ENCODE measurements around the gene BCR.

The BCR gene

GRCh38 chr22:23293720-23294119 lies 113.4 kb downstream of the BCR start:
- TF ChIP-seq CTCF (IDR thresholded peaks at IDR 0.05; ENCODE audit: extremely low read depth, missing control alignments) = no peak
- no peak for DNase-seq (ENCODE audit: low spot score)

- TF ChIP-seq CTCF (IDR thresholded peaks at IDR 0.05; ENCODE audit: extremely low read depth, missing control alignments) = no peak
- no peak for DNase-seq (ENCODE audit: low spot score)
Observed at GRCh38 chr22:23294221-23294620, 113.9 kb downstream of the BCR start.

GRCh38 chr22:23300476-23300875 lies 120.2 kb downstream of the BCR start:
- no peak for DNase-seq (ENCODE audit: low spot score)
- TF ChIP-seq CTCF (IDR thresholded peaks at IDR 0.05; ENCODE audit: extremely low read depth, missing control alignments) = no peak

GRCh38 chr22:23301591-23301990 lies 121.3 kb downstream of the BCR start:
- no peak for TF ChIP-seq CTCF (IDR thresholded peaks at IDR 0.05; ENCODE audit: extremely low read depth, missing control alignments)
- DNase-seq (ENCODE audit: low spot score) = no peak

- no peak for DNase-seq (ENCODE audit: low spot score)
- TF ChIP-seq CTCF (IDR thresholded peaks at IDR 0.05; ENCODE audit: extremely low read depth, missing control alignments) = no peak
Observed at GRCh38 chr22:23302171-23303002, 122.1 kb downstream of the BCR start.

DNA sequence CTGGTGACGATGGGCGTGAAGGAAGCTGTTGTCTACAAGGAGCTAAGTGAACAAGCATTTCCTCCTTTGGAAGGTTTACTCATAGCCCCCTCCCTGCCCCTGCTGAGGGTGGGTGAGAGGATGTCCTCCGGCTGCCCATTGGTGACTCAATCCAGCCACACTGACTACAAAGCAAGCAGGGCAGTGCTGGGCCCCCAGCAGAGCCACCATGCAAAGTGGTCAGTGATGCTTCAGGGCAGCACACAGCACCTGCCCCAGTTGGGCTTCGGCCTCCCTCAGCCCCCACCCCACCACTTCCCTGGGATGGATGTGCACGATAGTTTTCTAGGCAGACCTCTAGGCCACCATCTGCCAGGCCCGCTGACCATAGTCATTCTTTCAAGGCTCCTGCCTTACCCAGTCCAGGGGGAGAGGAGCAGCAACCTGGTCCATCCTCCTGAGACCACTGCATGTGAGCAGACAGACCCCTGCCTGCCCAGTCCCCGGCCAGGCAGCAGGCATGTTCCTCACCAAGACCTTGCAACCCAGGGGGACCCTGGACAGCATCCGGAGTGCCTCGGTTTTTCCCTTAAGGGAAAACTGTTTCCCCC lies 125.1 kb downstream of the BCR start:
- no peak for TF ChIP-seq CTCF (IDR thresholded peaks at IDR 0.05; ENCODE audit: extremely low read depth, missing control alignments)
- no peak for DNase-seq (ENCODE audit: low spot score)

DNA sequence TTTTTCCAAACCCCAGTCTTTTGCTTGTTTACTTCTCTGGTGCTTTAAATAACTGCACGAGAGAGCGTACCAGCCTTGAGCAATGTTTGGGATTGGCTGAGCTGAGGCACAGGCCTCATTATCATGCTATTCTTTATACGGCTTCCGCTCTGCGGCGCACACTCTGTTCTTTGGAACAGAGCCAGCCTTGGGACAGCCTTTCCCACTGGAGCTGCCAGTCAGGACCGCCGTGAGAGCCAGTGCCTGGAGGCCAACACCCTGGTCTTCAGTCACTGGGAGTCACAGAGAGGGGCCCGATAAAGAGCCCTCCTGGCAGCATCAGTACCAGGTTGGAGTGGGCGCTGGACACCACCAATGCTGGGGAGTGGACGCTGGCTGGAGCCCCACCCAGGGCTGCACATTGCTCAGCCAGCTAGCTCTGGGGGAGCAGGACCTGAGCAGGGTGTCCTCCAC lies 125.6 kb downstream of the BCR start:
- no peak for TF ChIP-seq CTCF (IDR thresholded peaks at IDR 0.05; ENCODE audit: extremely low read depth, missing control alignments)
- DNase-seq (ENCODE audit: low spot score) = no peak

All from GM20000 (cell line).